SK-N-SH (cell line): ENCODE data around the gene EED. TPM values are rescaled to one million over a fixed set of nuclear protein-coding genes. Genes with fewer than 3 reads are reported as not detected.

ENCODE experiments used
- CTCF ChIA-PET: fragments of 300-600, 350-600 bp; formaldehyde crosslinking; extraction: SDS; loops from one replicate; lab custom pipeline; 2021; lab: Yijun Ruan, JAX
- POLR2A ChIA-PET: fragments of 350-600 bp; sonication (Branson Sonifier 250); formaldehyde crosslinking; extraction: SDS; loops from one replicate; lab custom pipeline; 2020; ENCODE audit warnings: antibody characterized with exemption, inconsistent platforms; lab: Yijun Ruan, JAX
- DNase-seq: peaks from one replicate; pipeline ENCODE4 v3.0.0; 2012
- H2AFZ ChIP-seq: fragments of 200-600 bp; sonication (generic); 2 replicates; pipeline ENCODE4 v1.8.1; 2016; ENCODE audit warnings: antibody characterized with exemption, mild to moderate bottlenecking, low read depth
- H3F3A ChIP-seq: fragments of 200-600 bp; sonication (generic); replicated peaks from 2 replicates; pipeline ENCODE3; 2016; ENCODE audit warnings: antibody characterized with exemption, mild to moderate bottlenecking; ENCODE audit not compliant: insufficient read depth
- H3K27ac ChIP-seq, 2 experiments: fragments of 200-500 bp in 1 of 2; fragments of 200-600 bp in 1 of 2; sonication (Bioruptor generic) in 1 of 2; sonication (generic), shearing (Covaris generic) in 1 of 2; 2 replicates each; pipeline versions ENCODE4 v1.5.1 to v1.6.1; 2014 to 2016; ENCODE audit warnings: low read depth in 2 of 2, inconsistent platforms in 1 of 2, low read length in 1 of 2, mild to moderate bottlenecking in 1 of 2, mixed read lengths in 1 of 2
- H3K27me3 ChIP-seq: fragments of 200-600 bp; sonication (generic), shearing (Covaris generic); 2 replicates; pipeline ENCODE4 v1.6.1; 2016; ENCODE audit warnings: mixed run types; ENCODE audit not compliant: insufficient read depth
- H3K36me3 ChIP-seq, 2 experiments: fragments of 200-500 bp in 1 of 2; fragments of 200-600 bp in 1 of 2; sonication (Bioruptor generic) in 1 of 2; sonication (generic) in 1 of 2; replicated peaks in 1 of 2; 2 replicates each; pipeline versions ENCODE3 to v1.5.1; 2014 to 2016; ENCODE audit warnings: low read length in 1 of 2, mild to moderate bottlenecking in 1 of 2; ENCODE audit not compliant: insufficient read depth in 2 of 2, control insufficient read depth in 1 of 2
- H3K4me1 ChIP-seq, 2 experiments: fragments of 200-500 bp in 1 of 2; fragments of 200-600 bp in 1 of 2; sonication (Bioruptor generic) in 1 of 2; sonication (generic), shearing (Covaris generic) in 1 of 2; 2 replicates each; pipeline versions ENCODE4 v1.5.1 to v1.6.1; 2014 to 2016; ENCODE audit warnings: low read depth in 1 of 2, low read length in 1 of 2, mixed run types in 1 of 2; ENCODE audit not compliant: insufficient read depth in 2 of 2, control insufficient read depth in 1 of 2
- H3K4me2 ChIP-seq: fragments of 200-600 bp; sonication (generic), shearing (Covaris generic); 2 replicates; pipeline ENCODE4 v1.6.1; 2017; ENCODE audit warnings: mixed run types
- H3K4me3 ChIP-seq, 2 experiments: fragments of 200-500 bp in 1 of 2; fragments of 200-600 bp in 1 of 2; sonication (Bioruptor generic) in 1 of 2; sonication (generic), shearing (Covaris generic) in 1 of 2; 2 replicates each; pipeline versions ENCODE4 v1.5.1 to v1.8.1; 2014 to 2016; ENCODE audit warnings: low read depth in 2 of 2, inconsistent platforms in 1 of 2, low read length in 1 of 2, mild to moderate bottlenecking in 1 of 2, mixed read lengths in 1 of 2, moderate library complexity in 1 of 2
- H3K79me2 ChIP-seq: fragments of 200-600 bp; sonication (generic); 2 replicates; pipeline ENCODE4 v1.8.1; 2017; ENCODE audit warnings: mild to moderate bottlenecking; ENCODE audit not compliant: insufficient read depth
- H3K9ac ChIP-seq: fragments of 200-600 bp; sonication (generic); 2 replicates; pipeline ENCODE4 v1.6.1; 2017; ENCODE audit warnings: mixed run types
- H3K9me2 ChIP-seq: fragments of 200-600 bp; sonication (generic); 2 replicates; pipeline ENCODE4 v1.6.1; 2017; ENCODE audit warnings: mixed run types
- H3K9me3 ChIP-seq: fragments of 200-600 bp; sonication (generic); 2 replicates; pipeline ENCODE4 v1.6.1; 2017; ENCODE audit warnings: mixed run types, mild to moderate bottlenecking, moderate library complexity
- H4K20me1 ChIP-seq: fragments of 200-600 bp; sonication (generic); 2 replicates; pipeline ENCODE4 v1.6.1; 2017; ENCODE audit warnings: mild to moderate bottlenecking, mixed run types; ENCODE audit not compliant: insufficient read depth
- CHD2 ChIP-seq: fragments of 150-350 bp; IDR thresholded peaks from 2 replicates; pipeline ENCODE4 v1.6.1; 2018; ENCODE audit warnings: low read length; ENCODE audit not compliant: partially characterized antibody
- EP300 ChIP-seq, 2 experiments: IDR thresholded peaks; 2 replicates each; pipeline versions ENCODE4 v1.4.0 to v1.6.1; 2012; ENCODE audit warnings: borderline replicate concordance in 1 of 2, low read depth in 1 of 2, low read length in 1 of 2
- EZH2phosphoT487 ChIP-seq: fragments of 200-600 bp; sonication (generic); IDR thresholded peaks from 2 replicates; pipeline ENCODE4 v1.6.1; 2017; ENCODE audit warnings: low read depth, mixed run types, mild to moderate bottlenecking, antibody characterized with exemption, moderate library complexity, borderline replicate concordance
- FOSL2 ChIP-seq: IDR thresholded peaks from 2 replicates; pipeline ENCODE4 v1.4.0; 2012; ENCODE audit warnings: low read depth, mild to moderate bottlenecking, moderate library complexity, borderline replicate concordance
- FOXM1 ChIP-seq: IDR thresholded peaks from 2 replicates; pipeline ENCODE4 v1.4.0; 2012; ENCODE audit warnings: low read depth, mild to moderate bottlenecking
- GABPA ChIP-seq: IDR thresholded peaks from 2 replicates; pipeline ENCODE4 v1.4.0; 2012; ENCODE audit warnings: low read depth, mild to moderate bottlenecking
- GATA2 ChIP-seq: sonication (generic); formaldehyde crosslinking; IDR thresholded peaks from 2 replicates; pipeline ENCODE4 v1.5.0; 2020; ENCODE audit warnings: mild to moderate bottlenecking, missing genetic modification reagents
- MEF2A ChIP-seq: IDR thresholded peaks from 2 replicates; pipeline ENCODE4 v1.4.0; 2012; ENCODE audit warnings: low read depth, borderline replicate concordance
- NRF1 ChIP-seq: IDR thresholded peaks from 2 replicates; pipeline ENCODE4 v1.6.1; 2012; ENCODE audit warnings: low read depth, mild to moderate bottlenecking, low read length
- POLR2AphosphoS5 ChIP-seq: IDR thresholded peaks from 2 replicates; pipeline ENCODE4 v1.6.1; 2012; ENCODE audit warnings: low read depth, low read length
- RAD21 ChIP-seq: IDR thresholded peaks from 2 replicates; pipeline ENCODE4 v1.6.1; 2012; ENCODE audit warnings: mild to moderate bottlenecking, low read length
- RFX5 ChIP-seq: IDR thresholded peaks from 2 replicates; pipeline ENCODE4 v1.6.1; 2012; ENCODE audit warnings: mild to moderate bottlenecking, improper control_type of control experiment, low read length
- RXRA ChIP-seq: IDR thresholded peaks from 2 replicates; pipeline ENCODE4 v1.4.0; 2012; ENCODE audit warnings: low read depth, mild to moderate bottlenecking, borderline replicate concordance
- SMC3 ChIP-seq: IDR thresholded peaks from 2 replicates; pipeline ENCODE4 v1.6.1; 2012; ENCODE audit warnings: low read depth, low read length, improper control_type of control experiment
- TAF1 ChIP-seq: IDR thresholded peaks from 2 replicates; pipeline ENCODE4 v1.6.1; 2012; ENCODE audit warnings: low read depth, mild to moderate bottlenecking, low read length, moderate library complexity, borderline replicate concordance
- TCF12 ChIP-seq: IDR thresholded peaks from 2 replicates; pipeline ENCODE4 v1.4.0; 2012
- TEAD4 ChIP-seq: IDR thresholded peaks from 2 replicates; pipeline ENCODE4 v1.4.0; 2012; ENCODE audit warnings: mild to moderate bottlenecking, borderline replicate concordance; ENCODE audit not compliant: insufficient read depth
- YY1 ChIP-seq: IDR thresholded peaks from 2 replicates; pipeline ENCODE4 v1.4.0; 2012; ENCODE audit warnings: low read depth, mild to moderate bottlenecking
- WGBS: methylation state at CpG from one replicate; pipeline ENCODE4 v1.1.6; 2017; ENCODE audit warnings: low lambda C conversion rate; 5-methylcytosine and 5-hydroxymethylcytosine counted together
- polyA plus RNA-seq, 3 experiments: library from polyadenylated mRNA; depleted of rRNA; stranded (reverse); fragments of >200 nt; gene quantifications; 2 replicates each; pipeline ENCODE4 v1.2.3, GENCODE V29; 2012
- TF ChIP-seq, protein P1 (sequence below): fragments of 150-350 bp; IDR thresholded peaks from 2 replicates; pipeline ENCODE4 v1.6.1; 2017; ENCODE audit warnings: antibody characterized with exemption, low read length, low read depth, borderline replicate concordance
- TF ChIP-seq, protein P2 (sequence below): fragments of 200-600 bp; sonication (generic); IDR thresholded peaks from 2 replicates; pipeline ENCODE4 v1.6.1; 2017; ENCODE audit warnings: antibody characterized with exemption, mild to moderate bottlenecking, moderate library complexity
- TF ChIP-seq, protein P3 (sequence below): IDR thresholded peaks from 2 replicates; pipeline ENCODE4 v1.4.0; 2012; ENCODE audit warnings: low read depth, borderline replicate concordance
- TF ChIP-seq, protein P4 (sequence below): IDR thresholded peaks from 2 replicates; pipeline ENCODE4 v1.4.0; 2012; ENCODE audit warnings: low read depth

The EED gene
- polyA plus RNA-seq, 1 of the 3 experiments (the other 2 are of a cell fraction) = 12.8 TPM

DNA sequence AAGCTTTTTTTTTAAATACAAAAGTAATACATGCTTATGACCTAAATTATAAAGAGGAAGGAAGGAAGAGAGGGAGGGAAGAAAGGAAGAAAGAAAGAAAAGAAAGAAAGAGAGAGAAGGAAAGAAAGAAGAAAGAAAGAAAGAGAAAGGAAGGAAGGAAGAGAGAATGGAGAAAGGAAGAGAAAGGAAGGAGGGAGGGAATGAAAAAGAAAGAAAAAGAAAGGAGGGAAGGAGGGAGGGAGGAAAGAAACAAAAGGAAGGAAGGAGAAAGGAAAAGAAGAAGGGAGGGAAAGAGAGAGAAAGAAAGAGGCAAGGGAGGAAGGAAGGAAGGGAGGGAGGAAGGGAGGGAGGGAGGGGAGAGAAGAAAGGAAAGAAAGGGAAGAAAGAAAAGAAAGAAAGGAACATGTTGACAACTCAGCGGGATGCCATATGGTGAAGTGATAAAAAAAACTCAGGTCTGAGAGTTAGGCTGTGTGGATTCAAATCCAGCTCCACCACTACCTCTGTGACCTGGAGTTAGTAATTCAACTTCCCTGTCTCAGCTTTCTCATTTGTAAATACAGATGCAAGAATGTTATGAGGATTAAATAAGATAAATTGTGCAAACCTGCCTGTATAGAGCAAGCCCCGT is 9.6 kb upstream of the EED start:
- CTCF ChIA-PET = no interaction called here
- Histone ChIP-seq H4K20me1 (no peaks in the 10 kb centered on the region), H3K9me2 (no peaks in the 10 kb centered on the region), H3F3A (peaks cover 17% of the 10 kb centered on the region), H3K9me3 (no peaks in the 10 kb centered on the region; the same call in 1 of the 2 replicates), H3K79me2 (no peaks in the 10 kb centered on the region), H2AFZ (0 out of 2 replicates have a peak overlapping the region, but pooled peaks have one; percentile 61), H3K4me1 (peaks cover 0 to 9% of the 10 kb centered on the region in 2 experiments; a peak in 2 of 4 replicates), H3K27me3 (no peaks in the 10 kb centered on the region), H3K4me3 (no peak overlapping the region), H3K36me3 (no peaks in the 10 kb centered on the region), H3K4me2 (no peak overlapping the region)
- no peak for DNase-seq
- WGBS = 94% methylated on average over 2 of the region's 2 CpGs
- no peak for TF ChIP-seq RAD21
- no peak for TF ChIP-seq FOSL2
- no peak for TF ChIP-seq GABPA
- no peak for TF ChIP-seq MEF2A
- no peak for TF ChIP-seq NRF1
- no peak for TF ChIP-seq RFX5
- no peak for TF ChIP-seq GATA2 (CRISPR knock-in tag)
- TF ChIP-seq FOXM1 = no peak
- no peak for TF ChIP-seq YY1
- no peak for TF ChIP-seq RXRA
- TF ChIP-seq POLR2AphosphoS5 = no peak
- TF ChIP-seq, protein P1, sequence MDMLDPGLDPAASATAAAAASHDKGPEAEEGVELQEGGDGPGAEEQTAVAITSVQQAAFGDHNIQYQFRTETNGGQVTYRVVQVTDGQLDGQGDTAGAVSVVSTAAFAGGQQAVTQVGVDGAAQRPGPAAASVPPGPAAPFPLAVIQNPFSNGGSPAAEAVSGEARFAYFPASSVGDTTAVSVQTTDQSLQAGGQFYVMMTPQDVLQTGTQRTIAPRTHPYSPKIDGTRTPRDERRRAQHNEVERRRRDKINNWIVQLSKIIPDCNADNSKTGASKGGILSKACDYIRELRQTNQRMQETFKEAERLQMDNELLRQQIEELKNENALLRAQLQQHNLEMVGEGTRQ = no peak
- TF ChIP-seq TEAD4 = no peak
- TF ChIP-seq, all 33 proteins: peak for 0
- Histone ChIP-seq H3K27ac (no peak overlapping the region), H3K9ac (no peak overlapping the region)
- POLR2A ChIA-PET = no interaction called here

DNA sequence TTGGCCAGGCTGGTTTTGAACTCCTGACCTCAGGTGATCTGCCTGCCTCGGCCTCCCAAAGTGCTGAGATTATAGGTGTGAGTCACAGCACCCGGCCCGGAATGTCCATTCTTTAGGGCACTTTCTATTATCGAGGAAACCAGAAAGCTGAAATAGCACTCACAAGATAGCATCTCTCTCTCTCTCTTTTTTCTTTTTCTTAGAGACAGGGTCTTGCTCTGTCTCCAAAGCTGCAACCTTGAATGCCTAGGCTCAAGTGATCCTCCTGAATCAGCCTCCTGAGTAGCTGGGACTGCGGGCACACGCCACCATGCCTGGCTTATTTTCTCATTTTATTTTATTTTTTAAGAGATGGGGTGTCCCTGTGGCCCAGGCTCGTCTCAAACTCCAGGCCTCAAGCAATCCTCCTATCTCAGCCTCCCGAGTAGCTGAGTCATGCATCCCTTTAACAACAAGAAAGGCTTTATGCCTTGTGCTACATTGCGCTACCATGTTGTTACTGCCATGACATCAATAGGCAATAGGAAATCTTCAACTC is 7.2 kb upstream of the EED start:
- Histone ChIP-seq H3K4me3 (no peak overlapping the region), H3K9me2 (no peaks in the 10 kb centered on the region), H3K9me3 (no peaks in the 10 kb centered on the region; the same call in 1 of the 2 replicates), H2AFZ (no peak overlapping the region), H4K20me1 (no peaks in the 10 kb centered on the region), H3K27ac (no peak overlapping the region), H3K4me1 (no peaks in the 10 kb centered on the region), H3K36me3 (no peaks in the 10 kb centered on the region), H3K4me2 (no peak overlapping the region), H3K9ac (no peak overlapping the region), H3K79me2 (no peaks in the 10 kb centered on the region), H3F3A (peaks cover 6% of the 10 kb centered on the region), H3K27me3 (no peaks in the 10 kb centered on the region)
- ChIA-PET POLR2A (no interaction called here), CTCF (interaction anchor here (0.6 to 1.5 kb wide), 2 partner anchors 383 to 663 kb away, joined by 3 to 4 read pairs; partner anchors contain the start of gene CCDC83)
- DNase-seq = no peak
- 84% methylated on average over 9 of the region's 9 CpGs for WGBS
- TF ChIP-seq EZH2phosphoT487 (no peak), CHD2 (no peak), GABPA (no peak), EP300 (IDR thresholded peaks at IDR 0.05; ENCODE audit: borderline replicate concordance in 1 of 2, low read depth in 1 of 2, low read length in 1 of 2) (no peak), TCF12 (no peak), FOXM1 (no peak), YY1 (no peak), RXRA (no peak), TAF1 (no peak), RFX5 (no peak), SMC3 (no peak), TEAD4 (no peak), MEF2A (no peak)
- TF ChIP-seq, protein P2, sequence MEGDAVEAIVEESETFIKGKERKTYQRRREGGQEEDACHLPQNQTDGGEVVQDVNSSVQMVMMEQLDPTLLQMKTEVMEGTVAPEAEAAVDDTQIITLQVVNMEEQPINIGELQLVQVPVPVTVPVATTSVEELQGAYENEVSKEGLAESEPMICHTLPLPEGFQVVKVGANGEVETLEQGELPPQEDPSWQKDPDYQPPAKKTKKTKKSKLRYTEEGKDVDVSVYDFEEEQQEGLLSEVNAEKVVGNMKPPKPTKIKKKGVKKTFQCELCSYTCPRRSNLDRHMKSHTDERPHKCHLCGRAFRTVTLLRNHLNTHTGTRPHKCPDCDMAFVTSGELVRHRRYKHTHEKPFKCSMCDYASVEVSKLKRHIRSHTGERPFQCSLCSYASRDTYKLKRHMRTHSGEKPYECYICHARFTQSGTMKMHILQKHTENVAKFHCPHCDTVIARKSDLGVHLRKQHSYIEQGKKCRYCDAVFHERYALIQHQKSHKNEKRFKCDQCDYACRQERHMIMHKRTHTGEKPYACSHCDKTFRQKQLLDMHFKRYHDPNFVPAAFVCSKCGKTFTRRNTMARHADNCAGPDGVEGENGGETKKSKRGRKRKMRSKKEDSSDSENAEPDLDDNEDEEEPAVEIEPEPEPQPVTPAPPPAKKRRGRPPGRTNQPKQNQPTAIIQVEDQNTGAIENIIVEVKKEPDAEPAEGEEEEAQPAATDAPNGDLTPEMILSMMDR = no peak
- TF ChIP-seq, protein P1 = no peak
- TF ChIP-seq, protein P3, sequence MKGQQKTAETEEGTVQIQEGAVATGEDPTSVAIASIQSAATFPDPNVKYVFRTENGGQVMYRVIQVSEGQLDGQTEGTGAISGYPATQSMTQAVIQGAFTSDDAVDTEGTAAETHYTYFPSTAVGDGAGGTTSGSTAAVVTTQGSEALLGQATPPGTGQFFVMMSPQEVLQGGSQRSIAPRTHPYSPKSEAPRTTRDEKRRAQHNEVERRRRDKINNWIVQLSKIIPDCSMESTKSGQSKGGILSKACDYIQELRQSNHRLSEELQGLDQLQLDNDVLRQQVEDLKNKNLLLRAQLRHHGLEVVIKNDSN = no peak
- TF ChIP-seq, protein P4, sequence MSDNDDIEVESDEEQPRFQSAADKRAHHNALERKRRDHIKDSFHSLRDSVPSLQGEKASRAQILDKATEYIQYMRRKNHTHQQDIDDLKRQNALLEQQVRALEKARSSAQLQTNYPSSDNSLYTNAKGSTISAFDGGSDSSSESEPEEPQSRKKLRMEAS = no peak
